OCI-LY7 (cell line): Measurements from ENCODE around the gene PREP.

ENCODE experiments used
- CTCF ChIP-seq: fragments of 200-600 bp; sonication (generic); conservative IDR thresholded peaks from 2 replicates; pipeline ENCODE4 v1.5.1; 2014; ENCODE audit warnings: mild to moderate bottlenecking, antibody characterized with exemption, low read length, moderate library complexity, mixed read lengths
- EZH2phosphoT487 ChIP-seq: fragments of 200-600 bp; sonication (generic); IDR thresholded peaks from 2 replicates; pipeline ENCODE4 v1.6.1; 2018; ENCODE audit warnings: low read depth, borderline replicate concordance, mild to moderate bottlenecking, mixed run types, antibody characterized with exemption, low read length, moderate library complexity, mixed read lengths

GRCh38 chr6:105304825-105305224, 98.1 kb downstream of the PREP start:
- TF ChIP-seq CTCF = no peak
- TF ChIP-seq EZH2phosphoT487 = no peak
